Adrenal gland (tissue), 5 donors: ENCODE data around the gene STK11IP.

Source experiments
- CTCF ChIP-seq, 6 experiments: fragments of 450-650 bp in 4 of 6; fragments of 200-600 bp in 2 of 6; sonication (generic) in 1 of 6; IDR thresholded peaks; 1 replicate in 5 of 6; 2 replicates in 1 of 6; pipeline versions ENCODE4 v1.5.1 to v1.8.0; 2016 to 2021; ENCODE audit warnings: antibody characterized with exemption in 6 of 6, mild to moderate bottlenecking in 2 of 6, moderate library complexity in 1 of 6
- POLR2A ChIP-seq, 2 donors: fragments of 450-650 bp; IDR thresholded peaks; one replicate each; pipeline ENCODE4 v1.6.1; 2017; ENCODE audit warnings: antibody characterized with exemption in 2 of 2, mild to moderate bottlenecking in 2 of 2, moderate library complexity in 1 of 2
- donor health status: DM: no; HTN: no; CAD: no.

- TF ChIP-seq CTCF (IDR thresholded peaks at IDR 0.05) (no peak), POLR2A (IDR thresholded peaks at IDR 0.05) (no peak)
Observed at GRCh38 chr2:219648963-219649362, 51.3 kb downstream of the STK11IP start.
